IMR-90 (cell line): Measurements from ENCODE around the gene LDAF1.

Source experiments
- BHLHE40 ChIP-seq: fragments of 150-350 bp; IDR thresholded peaks from 2 replicates; pipeline ENCODE4 v1.6.1; 2016; ENCODE audit warnings: mild to moderate bottlenecking, low read depth, low read length
- CEBPB ChIP-seq: IDR thresholded peaks from 2 replicates; pipeline ENCODE4 v1.6.1; 2012; ENCODE audit warnings: low read depth, low read length, improper control_type of control experiment
- CHD1 ChIP-seq: IDR thresholded peaks from 2 replicates; pipeline ENCODE4 v1.6.1; 2012; ENCODE audit warnings: low read depth, low read length, improper control_type of control experiment
- MAFK ChIP-seq: IDR thresholded peaks from 2 replicates; pipeline ENCODE4 v1.6.1; 2012; ENCODE audit warnings: low read depth, low read length, improper control_type of control experiment
- MAZ ChIP-seq: IDR thresholded peaks from 2 replicates; pipeline ENCODE4 v1.6.1; 2012; ENCODE audit warnings: low read depth, mild to moderate bottlenecking, low read length, improper control_type of control experiment, moderate library complexity, borderline replicate concordance
- NFE2L2 ChIP-seq: fragments of 150-350 bp; IDR thresholded peaks from 2 replicates; pipeline ENCODE4 v1.6.1; 2016; ENCODE audit warnings: low read depth, mild to moderate bottlenecking, low read length
- POLR2A ChIP-seq: IDR thresholded peaks from 2 replicates; pipeline ENCODE4 v1.6.1; 2012; ENCODE audit warnings: mild to moderate bottlenecking, low read depth, low read length
- RAD21 ChIP-seq: IDR thresholded peaks from 2 replicates; pipeline ENCODE4 v1.6.1; 2012; ENCODE audit warnings: low read length, improper control_type of control experiment
- RCOR1 ChIP-seq: IDR thresholded peaks from 2 replicates; pipeline ENCODE4 v1.6.1; 2012; ENCODE audit warnings: mild to moderate bottlenecking, low read length, improper control_type of control experiment; ENCODE audit not compliant: insufficient replicate concordance
- RFX5 ChIP-seq: IDR thresholded peaks from 2 replicates; pipeline ENCODE4 v1.8.0; 2012; ENCODE audit warnings: low read depth, mild to moderate bottlenecking, low read length, moderate library complexity
- SMC3 ChIP-seq: fragments of 150-350 bp; IDR thresholded peaks from 2 replicates; pipeline ENCODE4 v1.6.1; 2016; ENCODE audit warnings: low read depth, mild to moderate bottlenecking, antibody characterized with exemption, low read length, moderate library complexity
- TF ChIP-seq, protein P1 (sequence below): conservative IDR thresholded peaks from 2 replicates; pipeline ENCODE4 v1.5.1; 2012; ENCODE audit warnings: mild to moderate bottlenecking, low read depth, low read length, improper control_type of control experiment
- TF ChIP-seq, protein P2 (sequence below): fragments of 150-350 bp; IDR thresholded peaks from 2 replicates; pipeline ENCODE4 v1.6.1; 2017; ENCODE audit warnings: mild to moderate bottlenecking, antibody characterized with exemption, low read length, low read depth
- TF ChIP-seq, protein P3 (sequence below): fragments of 150-350 bp; IDR thresholded peaks from 2 replicates; pipeline ENCODE4 v1.6.1; 2016; ENCODE audit warnings: low read depth, mild to moderate bottlenecking, low read length, moderate library complexity, borderline replicate concordance

DNA sequence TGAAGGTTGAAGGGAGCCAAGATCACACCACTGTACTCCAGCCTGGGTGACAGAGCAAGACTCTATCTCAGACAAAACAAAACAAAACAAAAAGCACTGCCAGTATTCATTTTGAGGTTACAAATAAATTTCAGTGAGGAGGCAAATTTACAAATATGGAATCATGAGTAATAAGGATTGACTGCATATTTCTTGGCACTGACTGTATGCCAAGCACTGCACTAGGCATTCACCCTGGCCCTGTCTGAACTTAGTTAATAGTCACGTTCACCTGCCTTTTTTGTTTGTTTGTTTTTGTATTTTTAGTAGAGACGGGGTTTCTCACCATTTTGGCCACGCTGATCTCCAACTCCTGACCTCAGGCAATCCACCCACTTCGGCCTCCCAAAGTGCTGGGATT, 5.1 kb downstream of the LDAF1 start:
- TF ChIP-seq SMC3 (no peak), POLR2A (no peak), RFX5 (no peak), BHLHE40 (no peak), RCOR1 (no peak), MAZ (no peak), RAD21 (no peak), MAFK (no peak), CEBPB (no peak), CHD1 (no peak), NFE2L2 (no peak)
- TF ChIP-seq, protein P1, sequence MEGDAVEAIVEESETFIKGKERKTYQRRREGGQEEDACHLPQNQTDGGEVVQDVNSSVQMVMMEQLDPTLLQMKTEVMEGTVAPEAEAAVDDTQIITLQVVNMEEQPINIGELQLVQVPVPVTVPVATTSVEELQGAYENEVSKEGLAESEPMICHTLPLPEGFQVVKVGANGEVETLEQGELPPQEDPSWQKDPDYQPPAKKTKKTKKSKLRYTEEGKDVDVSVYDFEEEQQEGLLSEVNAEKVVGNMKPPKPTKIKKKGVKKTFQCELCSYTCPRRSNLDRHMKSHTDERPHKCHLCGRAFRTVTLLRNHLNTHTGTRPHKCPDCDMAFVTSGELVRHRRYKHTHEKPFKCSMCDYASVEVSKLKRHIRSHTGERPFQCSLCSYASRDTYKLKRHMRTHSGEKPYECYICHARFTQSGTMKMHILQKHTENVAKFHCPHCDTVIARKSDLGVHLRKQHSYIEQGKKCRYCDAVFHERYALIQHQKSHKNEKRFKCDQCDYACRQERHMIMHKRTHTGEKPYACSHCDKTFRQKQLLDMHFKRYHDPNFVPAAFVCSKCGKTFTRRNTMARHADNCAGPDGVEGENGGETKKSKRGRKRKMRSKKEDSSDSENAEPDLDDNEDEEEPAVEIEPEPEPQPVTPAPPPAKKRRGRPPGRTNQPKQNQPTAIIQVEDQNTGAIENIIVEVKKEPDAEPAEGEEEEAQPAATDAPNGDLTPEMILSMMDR, result no peak
- TF ChIP-seq, protein P2, sequence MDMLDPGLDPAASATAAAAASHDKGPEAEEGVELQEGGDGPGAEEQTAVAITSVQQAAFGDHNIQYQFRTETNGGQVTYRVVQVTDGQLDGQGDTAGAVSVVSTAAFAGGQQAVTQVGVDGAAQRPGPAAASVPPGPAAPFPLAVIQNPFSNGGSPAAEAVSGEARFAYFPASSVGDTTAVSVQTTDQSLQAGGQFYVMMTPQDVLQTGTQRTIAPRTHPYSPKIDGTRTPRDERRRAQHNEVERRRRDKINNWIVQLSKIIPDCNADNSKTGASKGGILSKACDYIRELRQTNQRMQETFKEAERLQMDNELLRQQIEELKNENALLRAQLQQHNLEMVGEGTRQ, result no peak
- TF ChIP-seq, protein P3, sequence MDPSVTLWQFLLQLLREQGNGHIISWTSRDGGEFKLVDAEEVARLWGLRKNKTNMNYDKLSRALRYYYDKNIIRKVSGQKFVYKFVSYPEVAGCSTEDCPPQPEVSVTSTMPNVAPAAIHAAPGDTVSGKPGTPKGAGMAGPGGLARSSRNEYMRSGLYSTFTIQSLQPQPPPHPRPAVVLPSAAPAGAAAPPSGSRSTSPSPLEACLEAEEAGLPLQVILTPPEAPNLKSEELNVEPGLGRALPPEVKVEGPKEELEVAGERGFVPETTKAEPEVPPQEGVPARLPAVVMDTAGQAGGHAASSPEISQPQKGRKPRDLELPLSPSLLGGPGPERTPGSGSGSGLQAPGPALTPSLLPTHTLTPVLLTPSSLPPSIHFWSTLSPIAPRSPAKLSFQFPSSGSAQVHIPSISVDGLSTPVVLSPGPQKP, result no peak
